HG02588 (cell line): ENCODE measurements around the gene ABL1.

Experiments used
- ATAC-seq: cut with Tn5 transposase; IDR thresholded peaks from one replicate; pipeline ENCODE4 v1.9.1; 2021; ENCODE audit warnings: mild to moderate bottlenecking, moderate library complexity; ENCODE audit not compliant: unreplicated experiment

ABL1 gene

DNA sequence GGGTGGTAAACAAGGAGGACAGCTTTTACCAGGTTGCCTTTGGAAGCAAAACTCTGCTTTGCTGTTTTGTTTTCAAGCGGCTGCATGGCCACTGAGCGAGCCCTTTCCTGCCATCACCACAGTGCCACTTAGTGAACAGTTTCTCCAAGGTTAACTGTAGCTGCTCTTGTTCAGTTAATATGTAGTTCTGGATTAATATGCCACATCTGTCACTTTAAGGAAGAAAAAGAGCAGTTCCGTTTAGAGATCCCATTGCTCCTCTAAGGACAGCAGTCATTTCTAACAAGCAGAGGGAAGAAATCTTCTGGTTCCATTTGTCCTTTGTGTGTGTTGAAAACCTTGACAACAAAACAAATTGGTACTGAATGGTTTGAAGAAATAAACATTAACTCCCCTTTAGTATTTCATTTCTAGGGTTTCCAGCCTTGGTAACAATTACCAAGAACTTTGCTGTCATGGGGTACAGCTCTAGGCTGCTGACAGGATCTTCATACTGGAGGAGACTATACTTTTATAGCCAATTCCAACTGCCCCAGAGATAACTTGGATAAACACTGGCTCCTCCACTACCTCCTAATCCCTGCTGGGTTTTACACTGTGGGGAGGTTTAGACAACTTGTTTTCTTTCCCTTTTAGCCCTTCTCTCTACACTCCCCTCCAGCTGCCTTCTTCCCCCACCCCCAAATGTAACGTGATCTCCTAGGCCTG, 10.3 kb upstream of the ABL1 start:
- no peak for ATAC-seq

DNA sequence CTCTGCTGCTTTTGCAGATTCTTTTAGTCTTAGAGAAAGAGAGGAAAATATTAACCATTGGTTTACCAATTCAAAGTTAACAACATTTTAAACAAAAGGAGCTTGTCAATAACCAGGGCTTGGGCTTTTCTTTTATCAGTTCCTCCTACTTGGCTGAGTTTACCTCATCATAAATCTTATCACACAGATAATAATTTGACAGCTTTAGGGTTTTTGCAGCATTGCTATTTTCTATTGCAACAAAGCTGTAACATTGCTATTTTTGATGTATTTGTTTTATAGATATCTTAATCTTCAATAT, 9.8 kb upstream of the ABL1 start:
- ATAC-seq = no peak

DNA sequence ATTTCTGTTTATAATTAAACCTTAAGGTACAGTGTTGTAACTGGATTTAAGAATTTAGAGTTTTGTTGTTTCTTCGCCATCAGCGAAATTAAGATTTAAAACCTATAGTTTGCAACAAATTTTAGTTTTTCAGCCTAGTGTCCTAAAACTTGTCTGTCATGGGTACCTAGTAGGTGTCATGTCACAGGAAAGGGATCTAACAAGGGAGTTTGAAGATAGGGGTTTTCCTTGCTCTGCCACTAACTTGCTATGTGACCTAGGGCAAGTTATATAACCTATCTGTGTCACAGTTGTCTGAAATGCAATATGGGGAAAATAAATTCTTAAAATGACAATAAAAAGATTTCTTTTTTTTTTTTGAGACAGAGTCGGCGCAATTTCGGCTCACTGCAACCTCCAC, 9.2 kb upstream of the ABL1 start:
- no peak for ATAC-seq

DNA sequence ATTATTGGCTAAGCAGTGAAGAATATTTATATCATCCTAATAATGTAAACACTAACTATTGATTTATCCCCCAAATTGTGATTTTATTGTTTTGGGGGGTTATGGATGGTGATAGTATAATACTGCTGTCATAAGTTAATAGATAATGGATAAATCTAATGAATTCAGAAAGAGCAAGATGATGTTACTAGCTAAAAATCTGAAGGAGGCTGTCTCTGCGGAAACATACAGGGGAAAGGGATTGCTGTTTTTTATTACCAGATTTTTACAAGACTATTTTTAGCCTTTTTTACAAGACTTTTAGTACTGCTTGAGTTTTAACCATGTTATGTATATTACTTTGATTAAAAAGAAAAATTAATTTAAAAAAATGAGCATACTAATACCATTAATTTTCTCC, 5.3 kb upstream of the ABL1 start:
- ATAC-seq = no peak

DNA sequence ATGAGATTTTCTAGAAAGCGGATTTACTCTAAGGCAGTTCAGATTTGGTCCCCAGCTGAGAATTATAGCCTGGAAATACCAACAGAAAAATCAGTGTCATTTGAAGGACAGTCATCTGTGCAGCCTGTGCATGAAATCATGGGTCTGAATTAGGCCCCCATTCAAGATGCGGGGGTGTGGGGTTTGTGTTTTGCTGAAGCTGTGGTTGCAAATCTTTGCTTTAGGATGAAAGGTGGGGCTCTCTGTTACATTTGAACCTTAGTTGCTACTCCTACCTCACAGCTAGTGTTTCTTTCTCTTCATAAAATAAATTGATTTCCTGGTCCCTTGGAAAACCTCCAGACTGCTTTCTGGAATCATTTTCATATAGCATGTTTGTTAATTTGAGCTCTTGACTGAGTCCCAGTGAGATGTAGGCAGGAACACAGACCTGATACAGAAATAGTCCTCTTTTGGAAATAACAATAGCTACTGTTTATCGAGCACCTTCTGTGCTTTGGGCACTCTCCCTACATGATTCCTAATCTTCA, 4.8 kb upstream of the ABL1 start:
- ATAC-seq = no peak

DNA sequence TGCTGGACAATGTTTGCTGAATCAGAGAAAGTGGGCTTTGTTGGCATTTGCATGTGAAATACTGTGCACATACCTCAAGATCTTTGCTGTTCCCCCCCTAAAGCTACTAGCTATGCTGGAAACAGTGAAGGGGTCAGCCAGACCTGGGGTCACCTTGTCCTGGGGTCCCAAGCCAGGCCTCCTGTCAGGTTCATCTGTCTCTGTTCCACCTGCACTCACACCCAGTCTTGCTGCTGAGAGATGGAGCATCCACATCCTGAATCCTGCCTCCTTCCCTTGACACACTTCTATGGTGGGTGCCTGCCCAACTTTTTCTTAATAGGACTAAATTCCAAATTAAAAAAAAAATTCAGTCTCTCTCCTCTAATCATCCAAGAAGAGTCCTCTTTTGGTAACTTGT, 4.0 kb upstream of the ABL1 start:
- ATAC-seq = no peak

DNA sequence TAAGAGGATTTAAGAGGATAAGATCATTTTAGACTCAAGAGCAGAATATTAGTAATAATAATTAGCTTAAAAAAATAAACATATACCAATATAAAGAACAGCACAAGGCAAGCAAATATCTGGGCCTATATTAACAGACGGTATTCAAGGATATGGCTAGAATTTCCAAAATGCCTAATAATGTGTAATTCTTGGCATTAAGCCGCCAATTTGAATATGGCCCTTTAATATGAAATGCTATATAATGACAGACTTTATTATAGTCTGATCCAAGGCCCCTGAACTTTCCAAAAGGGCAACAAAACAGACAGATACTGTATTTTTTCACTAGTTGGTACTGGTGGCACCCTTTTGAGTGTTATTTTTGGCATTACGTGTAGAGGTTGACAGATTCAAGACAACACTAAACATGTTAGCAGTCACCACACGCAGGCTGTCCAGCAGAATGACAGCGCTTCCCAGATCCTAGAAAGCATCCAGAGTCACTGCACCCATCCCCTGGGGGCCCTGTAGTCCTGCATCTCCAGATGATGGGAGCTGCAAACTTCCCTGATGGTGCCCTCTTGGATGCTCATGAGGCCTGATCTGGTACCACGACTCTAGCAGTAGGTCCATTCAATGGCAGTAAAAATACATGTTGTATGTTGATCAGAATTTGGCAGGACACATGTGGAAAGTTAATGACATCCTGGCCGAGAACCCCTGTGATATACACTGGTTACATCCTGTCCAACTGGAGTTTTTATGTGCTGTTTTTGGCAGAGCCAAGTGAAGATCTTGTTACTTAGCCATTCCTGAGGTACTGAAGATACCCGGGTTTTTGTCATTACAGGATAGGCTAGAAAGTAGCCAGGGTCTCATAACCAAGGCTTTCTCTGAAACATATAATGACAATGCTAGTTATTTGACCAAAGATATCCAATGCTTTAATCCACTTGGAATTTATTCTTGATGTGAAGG, 1.7 kb upstream of the ABL1 start:
- ATAC-seq = no peak

DNA sequence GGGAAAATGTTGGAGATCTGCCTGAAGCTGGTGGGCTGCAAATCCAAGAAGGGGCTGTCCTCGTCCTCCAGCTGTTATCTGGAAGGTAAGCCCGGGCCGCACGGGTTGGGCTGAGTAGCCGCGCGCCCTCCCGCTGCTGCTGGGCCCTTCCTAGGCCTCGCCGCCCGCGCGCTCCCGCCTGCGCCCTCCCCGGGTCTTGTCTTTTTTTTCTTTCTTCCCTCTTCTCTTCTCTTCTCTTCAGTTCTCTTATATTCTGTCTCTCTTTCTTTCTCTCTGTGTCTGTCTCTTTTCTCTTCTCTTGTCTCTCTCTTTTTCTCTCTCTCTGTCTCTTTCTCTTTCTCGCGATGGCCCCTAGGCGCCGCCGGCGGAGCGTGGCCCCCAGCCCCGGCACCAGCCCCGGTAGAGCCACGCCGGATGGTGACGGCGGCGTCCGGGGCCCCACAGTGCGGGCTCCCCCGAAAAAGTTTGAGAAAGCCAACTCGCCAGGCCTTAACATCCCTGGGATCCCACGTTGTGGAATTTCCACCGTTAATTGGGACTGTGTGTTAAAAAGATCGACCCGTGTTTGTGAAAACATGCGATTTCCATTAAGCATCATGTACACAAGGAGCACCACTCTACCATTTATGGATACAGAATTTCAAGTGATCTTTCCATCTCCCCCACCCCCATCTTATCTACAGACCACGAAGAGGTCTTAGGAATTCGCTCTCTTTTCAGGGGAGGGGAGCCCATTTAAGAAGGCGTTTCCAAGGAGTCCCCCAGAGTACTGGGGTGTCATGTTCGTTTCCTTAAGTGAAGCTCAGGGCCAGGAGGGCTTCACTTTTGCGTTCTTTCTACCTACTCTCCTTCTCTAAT, 616 bp downstream of the ABL1 start:
- ATAC-seq = no peak

DNA sequence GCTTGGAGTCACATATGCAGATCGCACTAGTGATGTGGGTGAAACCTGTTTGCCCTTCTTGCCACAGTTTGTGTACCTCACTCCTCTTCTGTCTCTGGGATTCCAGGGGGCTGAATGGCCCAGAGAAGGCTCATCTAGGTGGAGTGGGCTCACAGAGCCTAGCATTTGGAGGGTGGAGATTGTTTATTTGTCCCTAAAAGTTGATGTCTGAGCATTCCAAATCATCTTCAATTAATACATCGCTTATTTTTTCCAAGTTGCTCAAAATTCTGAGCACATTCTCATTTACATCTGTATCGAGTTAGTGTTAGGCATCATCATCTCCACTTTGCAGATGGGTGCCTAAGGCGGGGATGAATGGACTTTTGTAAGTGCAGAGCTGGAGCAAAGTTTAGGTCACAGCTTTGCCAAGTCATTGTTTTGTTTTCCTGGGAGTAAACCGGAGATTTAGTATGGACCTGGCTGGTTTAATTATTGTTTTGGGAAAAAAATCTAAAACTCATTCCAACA, 2.0 kb downstream of the ABL1 start:
- ATAC-seq = no peak

DNA sequence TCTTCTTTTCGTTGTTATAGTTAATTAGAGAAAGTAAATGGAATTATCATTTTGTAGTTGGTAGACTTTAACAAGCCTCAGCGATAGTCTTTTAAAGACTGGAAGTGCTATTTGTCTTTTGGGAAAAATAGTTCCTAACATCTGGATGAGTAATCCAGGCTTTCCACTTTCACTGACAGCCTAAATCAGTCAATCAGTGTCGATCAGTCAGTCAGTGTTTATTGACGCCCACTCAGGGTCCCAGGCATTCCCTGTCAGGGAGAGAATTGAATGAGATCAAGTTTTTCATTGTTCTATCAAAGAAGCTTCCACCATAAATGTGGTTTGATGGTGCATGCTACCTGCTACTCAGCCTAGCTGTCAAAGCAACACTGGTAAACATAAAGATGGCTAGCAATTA, 2.6 kb downstream of the ABL1 start:
- no peak for ATAC-seq

DNA sequence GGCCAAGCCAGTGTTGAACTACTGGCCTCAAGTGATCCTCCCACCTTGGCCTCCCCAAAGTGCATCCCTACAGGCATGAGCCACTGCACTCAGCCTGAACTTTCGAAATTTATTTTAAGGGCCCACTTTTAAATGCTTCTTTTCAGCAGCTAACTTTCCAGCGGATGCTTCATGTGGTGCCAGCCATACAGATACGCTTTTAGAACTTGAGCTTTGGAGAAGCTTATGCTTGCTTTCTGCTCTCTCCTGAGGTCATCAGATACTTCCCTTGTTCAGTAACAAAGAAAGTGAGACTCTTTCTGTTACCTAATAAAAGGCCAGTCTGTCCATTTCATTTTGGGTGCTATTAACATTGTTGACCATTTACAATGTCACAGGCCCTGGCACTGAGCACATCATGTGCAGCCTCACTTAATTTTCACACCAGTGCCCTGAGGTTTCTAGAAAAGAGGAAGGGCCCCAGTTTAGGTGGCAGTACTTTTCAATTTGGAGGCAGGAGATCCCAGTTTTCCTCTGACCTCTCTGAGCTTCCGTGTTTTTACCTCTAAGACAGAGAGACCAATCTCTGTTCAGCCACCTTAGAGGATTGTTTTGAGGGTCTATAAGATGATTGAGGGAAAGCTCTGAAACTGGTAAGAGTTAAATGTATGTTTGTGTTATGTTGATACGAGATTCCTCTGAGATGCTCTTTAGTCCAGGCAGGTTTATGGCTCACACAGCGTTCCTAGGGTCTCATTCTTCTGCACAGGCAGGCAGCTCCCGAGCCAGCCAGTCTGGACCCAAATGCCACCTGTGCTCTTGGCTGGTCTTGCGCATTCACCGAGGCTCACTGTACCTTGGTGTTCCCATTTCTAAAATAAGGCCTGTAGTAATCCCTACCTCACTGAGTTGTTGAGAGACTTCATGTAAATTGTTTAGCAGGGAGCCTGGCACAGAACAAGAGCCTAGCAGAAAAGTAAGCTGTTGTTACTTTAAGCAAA, 4.4 kb downstream of the ABL1 start:
- no peak for ATAC-seq

DNA sequence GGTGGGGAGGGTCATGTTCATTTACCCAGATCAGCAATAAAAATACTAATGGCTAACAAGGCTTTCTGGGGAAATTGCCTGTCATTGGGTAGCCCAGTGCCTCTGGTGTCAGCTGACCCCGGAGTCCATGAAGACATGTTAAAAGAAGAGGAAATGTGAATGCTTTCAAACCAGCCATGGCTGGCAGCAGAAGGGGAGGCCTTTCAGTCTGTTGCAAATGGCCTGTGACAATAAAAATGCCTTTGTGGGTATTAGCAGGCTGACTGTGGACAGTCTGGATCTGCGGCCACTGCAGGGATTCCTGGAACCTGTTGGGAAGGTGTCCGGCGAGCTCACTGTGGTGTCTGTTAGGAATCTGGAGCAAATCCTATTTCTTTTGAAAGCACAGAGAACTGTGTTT, 7.5 kb downstream of the ABL1 start:
- no peak for ATAC-seq

DNA sequence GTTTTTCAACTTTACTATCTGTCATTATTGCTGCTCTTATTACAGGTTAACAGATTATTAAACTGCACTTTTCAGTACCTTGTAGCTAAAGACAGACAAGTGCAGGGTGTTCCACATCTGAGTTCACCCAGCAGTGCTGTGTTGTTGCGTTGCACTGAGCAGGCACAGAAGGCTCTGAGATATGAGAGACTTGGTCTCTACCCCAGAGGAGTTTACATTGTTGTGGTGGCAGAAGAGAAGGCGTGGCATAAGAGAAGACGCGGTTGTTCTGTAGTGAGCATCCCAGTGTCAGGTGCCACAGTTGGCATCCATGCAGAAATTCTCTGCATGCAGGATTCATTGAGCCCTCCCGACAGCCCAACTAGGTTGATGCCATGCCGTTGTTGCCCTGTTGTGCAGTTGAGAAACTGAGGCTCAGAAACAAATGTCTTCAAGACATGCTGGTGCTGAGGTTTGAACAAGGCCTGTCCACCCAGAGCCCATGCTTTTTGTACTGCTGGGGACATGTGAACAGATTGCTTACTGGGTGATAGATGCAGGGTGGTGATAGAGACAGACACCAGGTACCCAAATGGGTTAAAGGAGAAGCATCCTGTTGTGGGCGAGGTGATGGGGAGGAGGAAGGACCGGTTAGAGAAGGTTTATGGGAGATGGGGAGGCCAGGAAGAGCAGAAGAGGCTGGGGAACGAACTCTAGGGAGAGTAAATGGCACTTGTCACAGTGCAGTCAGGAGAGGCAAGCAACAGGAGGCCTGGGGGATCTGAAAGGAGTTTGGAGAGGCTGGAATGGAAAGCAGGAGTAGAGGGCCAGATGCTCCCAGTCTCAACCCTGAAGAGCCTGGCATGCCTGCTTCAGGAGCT, 8.2 kb downstream of the ABL1 start:
- ATAC-seq = no peak

DNA sequence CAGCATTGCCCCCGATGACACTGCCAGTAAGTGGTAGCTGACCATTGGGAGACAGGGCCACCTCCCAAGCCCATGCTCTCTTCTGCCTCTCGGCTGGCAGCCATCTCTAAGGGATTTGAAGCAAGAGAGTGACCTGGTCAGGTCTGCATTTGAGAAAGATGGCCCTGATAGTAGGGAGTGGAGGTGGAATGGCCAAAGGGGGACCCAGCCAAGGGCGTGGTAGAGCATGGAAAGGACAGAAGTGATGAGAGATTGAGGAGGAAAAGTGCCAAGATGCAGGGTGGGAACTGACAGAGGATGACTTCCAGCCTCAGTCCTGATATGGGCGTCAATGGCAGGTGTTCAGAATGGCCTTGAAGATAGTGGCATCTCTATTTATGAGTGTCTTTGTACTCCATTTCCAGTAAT, 9.0 kb downstream of the ABL1 start:
- no peak for ATAC-seq

DNA sequence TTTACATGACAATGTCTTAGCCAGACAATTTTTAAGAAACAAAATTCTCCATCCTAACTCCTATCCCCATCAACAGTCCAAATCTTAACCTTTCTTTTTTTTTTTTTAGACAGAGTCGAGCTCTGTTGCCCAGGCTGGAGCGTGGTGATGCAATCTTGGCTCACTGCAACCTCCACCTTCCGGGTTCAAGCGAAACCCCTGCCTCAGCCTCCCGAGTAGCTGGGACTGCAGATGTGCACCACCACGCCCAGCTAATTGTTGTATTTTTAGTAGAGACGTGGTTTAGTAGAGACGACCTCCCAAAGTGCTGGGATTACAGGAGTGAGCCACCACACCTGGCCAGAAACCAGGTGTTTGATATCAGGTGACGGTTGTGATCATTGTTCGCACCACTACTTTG, 10.2 kb downstream of the ABL1 start:
- ATAC-seq = no peak

DNA sequence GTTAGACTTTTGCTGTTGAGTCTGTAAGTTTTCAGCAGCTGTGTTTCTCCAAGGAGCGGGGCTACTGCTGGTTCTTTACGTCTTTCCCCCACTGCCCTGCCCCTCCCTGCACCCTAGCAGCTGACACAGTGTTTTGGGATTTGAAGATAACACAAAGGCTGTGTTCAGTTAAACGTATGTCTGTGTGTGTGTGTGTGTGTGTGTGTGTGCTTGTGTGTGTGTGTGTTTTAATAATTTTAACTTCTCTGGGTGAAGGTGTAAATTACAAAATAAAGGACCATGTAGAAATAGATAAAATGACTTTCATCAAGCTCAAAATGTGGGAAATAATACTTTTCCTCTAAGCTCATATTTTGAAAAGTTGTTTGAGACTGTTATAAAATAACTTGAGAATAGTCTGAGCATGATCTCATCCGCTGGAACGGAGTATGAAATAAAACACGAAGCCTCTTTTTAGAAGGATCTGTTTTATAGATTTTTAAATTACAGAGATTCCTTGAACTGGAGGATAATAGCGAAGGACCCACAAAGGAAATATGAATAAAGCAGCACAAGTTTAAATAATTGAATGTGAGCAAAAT, 10.9 kb downstream of the ABL1 start:
- ATAC-seq = no peak

DNA sequence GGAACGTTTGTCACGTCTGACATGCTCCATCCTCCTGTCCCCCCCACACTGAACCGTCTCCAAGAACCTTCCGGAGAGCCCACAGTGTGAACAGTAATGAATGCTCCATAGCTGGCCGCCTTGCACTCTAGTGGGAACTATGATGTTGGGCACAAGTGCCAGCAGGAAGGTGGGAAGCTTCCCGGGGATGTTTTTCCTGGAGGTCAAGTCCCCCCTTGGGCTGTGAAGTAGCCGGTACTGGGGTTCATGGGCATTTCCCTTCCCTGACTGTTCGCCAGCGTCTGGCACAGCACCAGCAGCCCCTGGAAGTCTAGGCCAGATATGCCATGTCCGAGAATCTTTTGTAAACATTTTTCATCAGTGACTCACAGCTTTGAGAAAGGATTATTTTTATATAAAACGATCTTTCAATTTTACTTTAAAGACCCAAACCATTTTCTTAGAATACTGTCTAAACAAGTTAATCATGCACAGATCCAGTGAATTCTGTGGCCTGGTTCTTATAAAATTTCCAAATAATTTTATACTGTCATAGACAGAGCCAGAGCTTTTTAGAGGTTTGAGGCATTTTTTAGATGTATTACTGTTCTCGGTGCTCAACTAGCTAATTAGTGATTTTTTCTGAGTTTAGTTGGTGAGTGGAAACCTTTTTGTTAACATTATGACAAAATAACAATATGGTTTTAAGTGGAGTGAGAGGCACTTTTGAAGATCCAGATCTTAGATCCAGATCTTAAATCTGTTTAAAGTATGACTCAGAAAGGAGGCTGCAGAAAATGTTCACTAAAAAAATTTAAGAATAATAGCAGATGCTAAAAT, 11.6 kb downstream of the ABL1 start:
- ATAC-seq = no peak
